ENCODE results near the gene PAQR7. TPM values are rescaled to one million over a fixed set of nuclear protein-coding genes. Genes with fewer than 3 reads are reported as not detected.
A peak's percentile ranks its signal among the peaks of the same experiment; 100 is the strongest.

Gene PAQR7
- total and polyA plus RNA-seq, 2 experiments from 2014 or later: 4.0 to 5.2 TPM

DNA sequence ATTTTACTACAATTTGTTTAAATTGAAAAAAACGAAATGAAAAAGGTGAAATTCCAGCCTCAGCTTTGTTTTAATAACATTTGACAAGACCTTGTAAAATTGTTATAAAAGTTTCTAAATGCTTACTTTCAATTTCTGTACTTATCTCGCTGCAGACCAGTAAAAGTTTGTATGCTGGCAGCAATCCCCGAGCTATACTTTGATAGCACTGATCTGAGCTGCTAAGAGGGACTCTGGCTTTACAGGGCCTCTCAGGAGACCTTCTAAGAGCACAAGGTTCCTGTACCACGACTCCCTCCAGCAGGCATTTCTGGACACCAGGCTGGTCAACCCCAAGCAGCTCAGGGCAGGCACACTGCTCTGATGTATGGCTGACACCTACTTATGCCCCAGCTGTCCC, 17.6 kb upstream of the PAQR7 start:
- Histone ChIP-seq H3K4me2 (peak overlapping the region; percentile 64; the same call in 1 of the 2 replicates), H3K36me3 (ENCODE audit: insufficient read depth) (no peaks in the 10 kb centered on the region), H3K79me2 (replicated peaks; ENCODE audit: insufficient read depth) (no peaks in the 10 kb centered on the region), H3K27ac (ENCODE audit: low read depth) (peak overlapping the region; percentile 70), H3K9me2 (ENCODE audit: insufficient read depth) (no peaks in the 10 kb centered on the region), H3K27me3 (ENCODE audit: insufficient read depth) (no peaks in the 10 kb centered on the region), H3K4me3 (no peak overlapping the region), H3K4me1 (ENCODE audit: insufficient read depth) (peaks cover 21% of the 10 kb centered on the region), H2AFZ (no peak overlapping the region), H4K20me1 (replicated peaks; ENCODE audit: insufficient read depth) (no peaks in the 10 kb centered on the region; the same call in 1 of the 2 replicates), H3F3A (replicated peaks; ENCODE audit: low read depth) (peaks cover 18% of the 10 kb centered on the region)
- Mint-ChIP-seq H3K36me3 (ENCODE audit: low read depth) (0 out of 3 replicates have a peak, but pooled peaks cover 7% of the 10 kb centered on the region), H3K4me3 (no peak overlapping the region), H3K27ac (no peak overlapping the region; the same call in 1 of the 2 replicates), H3K4me1 (peaks cover 32% of the 10 kb centered on the region), H3K27me3 (ENCODE audit: insufficient read depth, low read depth, poor library complexity) (peaks cover 12% of the 10 kb centered on the region), H3K9me3 (no peaks in the 10 kb centered on the region)
- no peak for ATAC-seq
- no peak for DNase-seq (ENCODE audit: low spot score)
- TF ChIP-seq ZNF331 (CRISPR knock-in tag; IDR thresholded peaks at IDR 0.05; ENCODE audit: low read depth) (no peak), EZH2phosphoT487 (IDR thresholded peaks at IDR 0.05; ENCODE audit: unreplicated experiment) (no peak), CREB1 (CRISPR knock-in tag; IDR thresholded peaks at IDR 0.05; ENCODE audit: low read depth) (no peak), EZH2 (IDR thresholded peaks at IDR 0.05; ENCODE audit: low read depth, unreplicated experiment) (no peak), ZNF114 (CRISPR knock-in tag; IDR thresholded peaks at IDR 0.05) (no peak), POLR2AphosphoS5 (IDR thresholded peaks at IDR 0.05; ENCODE audit: low read depth) (no peak)
- TF ChIP-seq, protein P1, sequence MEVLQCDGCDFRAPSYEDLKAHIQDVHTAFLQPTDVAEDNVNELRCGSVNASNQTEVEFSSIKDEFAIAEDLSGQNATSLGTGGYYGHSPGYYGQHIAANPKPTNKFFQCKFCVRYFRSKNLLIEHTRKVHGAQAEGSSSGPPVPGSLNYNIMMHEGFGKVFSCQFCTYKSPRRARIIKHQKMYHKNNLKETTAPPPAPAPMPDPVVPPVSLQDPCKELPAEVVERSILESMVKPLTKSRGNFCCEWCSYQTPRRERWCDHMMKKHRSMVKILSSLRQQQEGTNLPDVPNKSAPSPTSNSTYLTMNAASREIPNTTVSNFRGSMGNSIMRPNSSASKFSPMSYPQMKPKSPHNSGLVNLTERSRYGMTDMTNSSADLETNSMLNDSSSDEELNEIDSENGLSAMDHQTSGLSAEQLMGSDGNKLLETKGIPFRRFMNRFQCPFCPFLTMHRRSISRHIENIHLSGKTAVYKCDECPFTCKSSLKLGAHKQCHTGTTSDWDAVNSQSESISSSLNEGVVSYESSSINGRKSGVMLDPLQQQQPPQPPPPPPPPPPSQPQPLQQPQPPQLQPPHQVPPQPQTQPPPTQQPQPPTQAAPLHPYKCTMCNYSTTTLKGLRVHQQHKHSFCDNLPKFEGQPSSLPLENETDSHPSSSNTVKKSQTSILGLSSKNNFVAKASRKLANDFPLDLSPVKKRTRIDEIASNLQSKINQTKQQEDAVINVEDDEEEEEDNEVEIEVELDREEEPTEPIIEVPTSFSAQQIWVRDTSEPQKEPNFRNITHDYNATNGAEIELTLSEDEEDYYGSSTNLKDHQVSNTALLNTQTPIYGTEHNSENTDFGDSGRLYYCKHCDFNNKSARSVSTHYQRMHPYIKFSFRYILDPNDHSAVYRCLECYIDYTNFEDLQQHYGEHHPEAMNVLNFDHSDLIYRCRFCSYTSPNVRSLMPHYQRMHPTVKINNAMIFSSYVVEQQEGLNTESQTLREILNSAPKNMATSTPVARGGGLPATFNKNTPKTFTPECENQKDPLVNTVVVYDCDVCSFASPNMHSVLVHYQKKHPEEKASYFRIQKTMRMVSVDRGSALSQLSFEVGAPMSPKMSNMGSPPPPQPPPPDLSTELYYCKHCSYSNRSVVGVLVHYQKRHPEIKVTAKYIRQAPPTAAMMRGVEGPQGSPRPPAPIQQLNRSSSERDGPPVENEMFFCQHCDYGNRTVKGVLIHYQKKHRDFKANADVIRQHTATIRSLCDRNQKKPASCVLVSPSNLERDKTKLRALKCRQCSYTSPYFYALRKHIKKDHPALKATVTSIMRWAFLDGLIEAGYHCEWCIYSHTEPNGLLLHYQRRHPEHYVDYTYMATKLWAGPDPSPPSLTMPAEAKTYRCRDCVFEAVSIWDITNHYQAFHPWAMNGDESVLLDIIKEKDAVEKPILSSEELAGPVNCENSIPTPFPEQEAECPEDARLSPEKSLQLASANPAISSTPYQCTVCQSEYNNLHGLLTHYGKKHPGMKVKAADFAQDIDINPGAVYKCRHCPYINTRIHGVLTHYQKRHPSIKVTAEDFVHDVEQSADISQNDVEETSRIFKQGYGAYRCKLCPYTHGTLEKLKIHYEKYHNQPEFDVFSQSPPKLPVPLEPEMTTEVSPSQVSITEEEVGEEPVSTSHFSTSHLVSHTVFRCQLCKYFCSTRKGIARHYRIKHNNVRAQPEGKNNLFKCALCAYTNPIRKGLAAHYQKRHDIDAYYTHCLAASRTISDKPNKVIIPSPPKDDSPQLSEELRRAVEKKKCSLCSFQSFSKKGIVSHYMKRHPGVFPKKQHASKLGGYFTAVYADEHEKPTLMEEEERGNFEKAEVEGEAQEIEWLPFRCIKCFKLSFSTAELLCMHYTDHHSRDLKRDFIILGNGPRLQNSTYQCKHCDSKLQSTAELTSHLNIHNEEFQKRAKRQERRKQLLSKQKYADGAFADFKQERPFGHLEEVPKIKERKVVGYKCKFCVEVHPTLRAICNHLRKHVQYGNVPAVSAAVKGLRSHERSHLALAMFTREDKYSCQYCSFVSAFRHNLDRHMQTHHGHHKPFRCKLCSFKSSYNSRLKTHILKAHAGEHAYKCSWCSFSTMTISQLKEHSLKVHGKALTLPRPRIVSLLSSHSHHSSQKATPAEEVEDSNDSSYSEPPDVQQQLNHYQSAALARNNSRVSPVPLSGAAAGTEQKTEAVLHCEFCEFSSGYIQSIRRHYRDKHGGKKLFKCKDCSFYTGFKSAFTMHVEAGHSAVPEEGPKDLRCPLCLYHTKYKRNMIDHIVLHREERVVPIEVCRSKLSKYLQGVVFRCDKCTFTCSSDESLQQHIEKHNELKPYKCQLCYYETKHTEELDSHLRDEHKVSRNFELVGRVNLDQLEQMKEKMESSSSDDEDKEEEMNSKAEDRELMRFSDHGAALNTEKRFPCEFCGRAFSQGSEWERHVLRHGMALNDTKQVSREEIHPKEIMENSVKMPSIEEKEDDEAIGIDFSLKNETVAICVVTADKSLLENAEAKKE (CRISPR knock-in tag; IDR thresholded peaks at IDR 0.05): no peak
- TF ChIP-seq, protein P2, sequence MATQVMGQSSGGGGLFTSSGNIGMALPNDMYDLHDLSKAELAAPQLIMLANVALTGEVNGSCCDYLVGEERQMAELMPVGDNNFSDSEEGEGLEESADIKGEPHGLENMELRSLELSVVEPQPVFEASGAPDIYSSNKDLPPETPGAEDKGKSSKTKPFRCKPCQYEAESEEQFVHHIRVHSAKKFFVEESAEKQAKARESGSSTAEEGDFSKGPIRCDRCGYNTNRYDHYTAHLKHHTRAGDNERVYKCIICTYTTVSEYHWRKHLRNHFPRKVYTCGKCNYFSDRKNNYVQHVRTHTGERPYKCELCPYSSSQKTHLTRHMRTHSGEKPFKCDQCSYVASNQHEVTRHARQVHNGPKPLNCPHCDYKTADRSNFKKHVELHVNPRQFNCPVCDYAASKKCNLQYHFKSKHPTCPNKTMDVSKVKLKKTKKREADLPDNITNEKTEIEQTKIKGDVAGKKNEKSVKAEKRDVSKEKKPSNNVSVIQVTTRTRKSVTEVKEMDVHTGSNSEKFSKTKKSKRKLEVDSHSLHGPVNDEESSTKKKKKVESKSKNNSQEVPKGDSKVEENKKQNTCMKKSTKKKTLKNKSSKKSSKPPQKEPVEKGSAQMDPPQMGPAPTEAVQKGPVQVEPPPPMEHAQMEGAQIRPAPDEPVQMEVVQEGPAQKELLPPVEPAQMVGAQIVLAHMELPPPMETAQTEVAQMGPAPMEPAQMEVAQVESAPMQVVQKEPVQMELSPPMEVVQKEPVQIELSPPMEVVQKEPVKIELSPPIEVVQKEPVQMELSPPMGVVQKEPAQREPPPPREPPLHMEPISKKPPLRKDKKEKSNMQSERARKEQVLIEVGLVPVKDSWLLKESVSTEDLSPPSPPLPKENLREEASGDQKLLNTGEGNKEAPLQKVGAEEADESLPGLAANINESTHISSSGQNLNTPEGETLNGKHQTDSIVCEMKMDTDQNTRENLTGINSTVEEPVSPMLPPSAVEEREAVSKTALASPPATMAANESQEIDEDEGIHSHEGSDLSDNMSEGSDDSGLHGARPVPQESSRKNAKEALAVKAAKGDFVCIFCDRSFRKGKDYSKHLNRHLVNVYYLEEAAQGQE (IDR thresholded peaks at IDR 0.05; ENCODE audit: unreplicated experiment): no peak
- TF ChIP-seq, protein P3, sequence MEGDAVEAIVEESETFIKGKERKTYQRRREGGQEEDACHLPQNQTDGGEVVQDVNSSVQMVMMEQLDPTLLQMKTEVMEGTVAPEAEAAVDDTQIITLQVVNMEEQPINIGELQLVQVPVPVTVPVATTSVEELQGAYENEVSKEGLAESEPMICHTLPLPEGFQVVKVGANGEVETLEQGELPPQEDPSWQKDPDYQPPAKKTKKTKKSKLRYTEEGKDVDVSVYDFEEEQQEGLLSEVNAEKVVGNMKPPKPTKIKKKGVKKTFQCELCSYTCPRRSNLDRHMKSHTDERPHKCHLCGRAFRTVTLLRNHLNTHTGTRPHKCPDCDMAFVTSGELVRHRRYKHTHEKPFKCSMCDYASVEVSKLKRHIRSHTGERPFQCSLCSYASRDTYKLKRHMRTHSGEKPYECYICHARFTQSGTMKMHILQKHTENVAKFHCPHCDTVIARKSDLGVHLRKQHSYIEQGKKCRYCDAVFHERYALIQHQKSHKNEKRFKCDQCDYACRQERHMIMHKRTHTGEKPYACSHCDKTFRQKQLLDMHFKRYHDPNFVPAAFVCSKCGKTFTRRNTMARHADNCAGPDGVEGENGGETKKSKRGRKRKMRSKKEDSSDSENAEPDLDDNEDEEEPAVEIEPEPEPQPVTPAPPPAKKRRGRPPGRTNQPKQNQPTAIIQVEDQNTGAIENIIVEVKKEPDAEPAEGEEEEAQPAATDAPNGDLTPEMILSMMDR (conservative IDR thresholded peaks at IDR 0.05; ENCODE audit: low read depth in 2 of 2): no peak

Measured in GM23338 (cell line).